Transverse colon (tissue), 4 donors: ENCODE data around the gene PDHA1. TPM values are rescaled to one million over a fixed set of nuclear protein-coding genes. Genes with fewer than 3 reads are reported as not detected.

Source experiments
- DNase-seq: peaks from one replicate; pipeline ENCODE4 v3.0.0-alpha.2; 2019
- H3K27ac ChIP-seq, 4 donors: fragments of 200-600 bp; sonication (generic); 2 replicates each; pipeline ENCODE4 v1.5.1; 2016 to 2018; ENCODE audit warnings: inconsistent platforms in 4 of 4
- H3K27me3 ChIP-seq: fragments of 200-600 bp; sonication (generic); 2 replicates; pipeline ENCODE4 v1.5.1; 2017; ENCODE audit warnings: inconsistent platforms
- H3K36me3 ChIP-seq, 4 donors: fragments of 200-600 bp; sonication (generic); 2 replicates each; pipeline ENCODE4 v1.5.1; 2017 to 2019; ENCODE audit warnings: inconsistent platforms in 4 of 4
- H3K4me1 ChIP-seq, 4 donors: fragments of 200-600 bp; sonication (generic); 2 replicates each; pipeline ENCODE4 v1.5.1; 2017 to 2020; ENCODE audit warnings: inconsistent platforms in 4 of 4
- H3K4me3 ChIP-seq, 4 donors: fragments of 200-600 bp; sonication (generic); 1 replicate in 1 of 4; 2 replicates in 3 of 4; pipeline versions ENCODE4 v1.5.1 to v1.6.1; 2017 to 2019; ENCODE audit warnings: inconsistent platforms in 4 of 4
- H3K9me3 ChIP-seq, 2 donors: fragments of 200-600 bp; sonication (generic); 2 replicates each; pipeline ENCODE4 v1.5.1; 2017 to 2019; ENCODE audit warnings: inconsistent platforms in 2 of 2
- CTCF ChIP-seq, 5 experiments: fragments of 200-600 bp in 3 of 5; fragments of 450-650 bp in 2 of 5; sonication (generic) in 3 of 5; IDR thresholded peaks; 1 replicate in 2 of 5; 2 replicates in 3 of 5; pipeline ENCODE4 v1.5.1; 2016 to 2017; ENCODE audit warnings: antibody characterized with exemption in 5 of 5, inconsistent platforms in 3 of 5, mild to moderate bottlenecking in 2 of 5, moderate library complexity in 1 of 5
- EP300 ChIP-seq: sonication (generic); formaldehyde crosslinking; IDR thresholded peaks from one replicate; pipeline ENCODE4 v1.6.1; 2017; ENCODE audit warnings: antibody characterized with exemption, low read depth
- POLR2A ChIP-seq: fragments of 450-650 bp; IDR thresholded peaks from one replicate; pipeline ENCODE4 v1.6.1; 2016; ENCODE audit warnings: antibody characterized with exemption, mild to moderate bottlenecking, moderate library complexity
- POLR2AphosphoS5 ChIP-seq, 3 donors: sonication (generic); formaldehyde crosslinking; IDR thresholded peaks; one replicate each; pipeline ENCODE4 v1.6.1; 2016; ENCODE audit warnings: antibody characterized with exemption in 3 of 3
- WGBS, 2 donors: methylation state at CpG; one replicate each; pipeline ENCODE4 v1.1.5; 2018; ENCODE audit warnings: low coverage in 1 of 2; 5-methylcytosine and 5-hydroxymethylcytosine counted together
- in situ Hi-C, 4 donors: fragments of 200-750 bp; cut with MboI; loops; one replicate each; pipeline versions ENCODE4 v1.15.0 to v1.15.1; 2017; ENCODE audit warnings: low sequenced_read_pairs in 3 of 4, low pct_ligation_motif_present in 1 of 4, low pct_unique_long_range_greater_than_20kb in 1 of 4
- intact Hi-C: fragments of 100-400 bp; cut with DNase I; formaldehyde crosslinking; loops from one replicate; pipeline ENCODE4 v1.15.1; 2023; ENCODE audit warnings: low total_unique reads
- total RNA-seq, 4 donors: library from RNA; depleted of rRNA; stranded (reverse); fragments of >200 nt; gene quantifications; one replicate each; pipeline ENCODE4 v1.1.0, GENCODE V29; 2016

PDHA1 gene
- 100 to 1,000 TPM in 3 of 4 donors, 10 to 100 TPM in 1; 77.4 to 264 (median 189) TPM for total RNA-seq

- intact Hi-C loops, result loop anchor here (5.0 kb wide), 1 partner anchor 466 kb away; no protein-coding TSS in a partner anchor
- Histone ChIP-seq H3K27ac (peak within 1 kb of the TSS; percentile 85 to 97 (median 94)), H3K27me3 (no peaks in the 10 kb centered on the region), H3K4me3 (peak within 1 kb of the TSS; percentile 45 to 79 (median 62)), H3K36me3 (no peaks in the 10 kb centered on the region), H3K9me3 (no peaks in the 10 kb centered on the region), H3K4me1 (peaks cover 0 to 22% (median 5%) of the 10 kb centered on the region in 4 donors)
- DNase-seq, result peak; percentile 95
- in situ Hi-C loops, result loop anchor here in 3 of 4 donors (25.0 kb wide), 5 partner anchors 306 to 1606 kb away; partner anchors contain the start of genes PHKA2 (in 1 of the 3) and SCML1 (in 1 of the 3)
- no peak for TF ChIP-seq CTCF (IDR thresholded peaks at IDR 0.05)
- peak; percentile 86 for TF ChIP-seq POLR2A
- TF ChIP-seq POLR2AphosphoS5 (IDR thresholded peaks at IDR 0.05), result peak; percentile 66 to 90 (median 80)
- TF ChIP-seq EP300, result no peak
- 43% methylated on average over 56 of the region's 81 CpGs; no CpG with 5 or more reads in 1 of the 2 donors for WGBS, 2 donors
Measured at GRCh38 chrX:19343535-19344408, at the start of gene PDHA1. TSS of gene PDHA1 (plus strand) at chrX:19343927. CDS start at chrX:19344038, 111 bp downstream.

GRCh38 chrX:19303256-19303880 lies 40.4 kb upstream of the PDHA1 start:
- intact Hi-C loops, result no loop called here
- H3K4me1 ChIP-seq, result no peaks in the 10 kb centered on the region
- no peaks in the 10 kb centered on the region for H3K9me3 ChIP-seq
- no peak for DNase-seq
- no peak overlapping the region for H3K27ac ChIP-seq
- TF ChIP-seq POLR2AphosphoS5 (IDR thresholded peaks at IDR 0.05), result no peak
- no peak for TF ChIP-seq POLR2A
- TF ChIP-seq CTCF (IDR thresholded peaks at IDR 0.05), result no peak
- no peak for TF ChIP-seq EP300
- in situ Hi-C loops, result loop anchor here in 1 of 4 donors (25.0 kb wide), 1 partner anchor 366 kb away; no protein-coding TSS in a partner anchor
- no peak overlapping the region for H3K4me3 ChIP-seq
- WGBS, 2 donors, result 57% methylated on average over 10 of the region's 10 CpGs; no CpG with 5 or more reads in 1 of the 2 donors
- H3K36me3 ChIP-seq, result no peaks in the 10 kb centered on the region
- H3K27me3 ChIP-seq, result no peaks in the 10 kb centered on the region

GRCh38 chrX:19326567-19326966 lies 17.2 kb upstream of the PDHA1 start:
- in situ Hi-C loops, result loop anchor here in 3 of 4 donors (25.0 kb wide), 5 partner anchors 289 to 1589 kb away; partner anchors contain the start of genes PHKA2 (in 1 of the 3) and SCML1 (in 1 of the 3)
- intact Hi-C loops, result no loop called here

More at GRCh38 chrX:19326567-19326966, 17.2 kb upstream of the PDHA1 start:
- H3K27ac ChIP-seq, result no peak overlapping the region
- H3K4me1 ChIP-seq, result no peaks in the 10 kb centered on the region
- H3K4me3 ChIP-seq, result no peak overlapping the region
- WGBS, 2 donors, result 73% methylated on average over 2 of the region's 2 CpGs; no CpG with 5 or more reads in 1 of the 2 donors
- H3K36me3 ChIP-seq, result no peaks in the 10 kb centered on the region
- no peaks in the 10 kb centered on the region for H3K27me3 ChIP-seq
- no peaks in the 10 kb centered on the region for H3K9me3 ChIP-seq
- DNase-seq, result no peak
- TF ChIP-seq EP300 (no peak), POLR2A (no peak), CTCF (IDR thresholded peaks at IDR 0.05) (no peak), POLR2AphosphoS5 (IDR thresholded peaks at IDR 0.05) (no peak)
